HEK293 (cell line): ENCODE results near the gene CSNK1G1.

Source experiments
- CTCF ChIA-PET: fragments of 350-600 bp; formaldehyde crosslinking; extraction: SDS; loops from one replicate; lab custom pipeline; 2021; ENCODE audit warnings: antibody characterized with exemption; lab: Yijun Ruan, JAX
- POLR2A ChIA-PET: fragments of 300-600 bp; formaldehyde crosslinking; extraction: SDS; loops from one replicate; lab custom pipeline; 2020; ENCODE audit warnings: antibody characterized with exemption, inconsistent platforms; lab: Yijun Ruan, JAX
- H3K27ac ChIP-seq: fragments of 200-500 bp; sonication (Bioruptor generic); 2 replicates; pipeline ENCODE4 v1.5.1; 2014; ENCODE audit warnings: low read depth, low read length, control low read depth, inconsistent platforms; ENCODE audit errors: extremely low read depth
- H3K36me3 ChIP-seq, 2 experiments: fragments of 200-500 bp in 1 of 2; sonication (Bioruptor generic) in 1 of 2; 1 replicate in 1 of 2; 2 replicates in 1 of 2; pipeline ENCODE4 v1.5.1; 2014 to 2017; ENCODE audit warnings: inconsistent platforms in 2 of 2, low read length in 2 of 2; ENCODE audit not compliant: control insufficient read depth in 2 of 2, insufficient read depth in 1 of 2
- H3K4me1 ChIP-seq: fragments of 200-500 bp; sonication (Bioruptor generic); 2 replicates; pipeline ENCODE4 v1.5.1; 2014; ENCODE audit warnings: mild to moderate bottlenecking, low read length, inconsistent platforms; ENCODE audit not compliant: control insufficient read depth, insufficient read depth
- H3K4me3 ChIP-seq: 2 replicates; pipeline ENCODE4 v1.5.1; 2011; ENCODE audit warnings: low read depth, mild to moderate bottlenecking, control low read depth, low read length, moderate library complexity
- H3K9me3 ChIP-seq: fragments of 200-500 bp; sonication (Bioruptor generic); 2 replicates; pipeline ENCODE4 v1.5.1; 2014; ENCODE audit warnings: low read depth, low read length, inconsistent platforms; ENCODE audit not compliant: control insufficient read depth, insufficient read depth
- CTCF ChIP-seq: fragments of 450-650 bp; formaldehyde crosslinking; IDR thresholded peaks from 2 replicates; pipeline ENCODE4 v1.5.1; 2016; ENCODE audit warnings: missing biosample characterization, missing genetic modification characterization
- GFI1B ChIP-seq: fragments of 450-650 bp; formaldehyde crosslinking; IDR thresholded peaks from 2 replicates; pipeline ENCODE4 v1.5.1; 2016; ENCODE audit warnings: missing biosample characterization, missing genetic modification characterization
- HOXA7 ChIP-seq: sonication (generic); formaldehyde crosslinking; IDR thresholded peaks from 2 replicates; pipeline ENCODE4 v1.8.1; 2022; ENCODE audit warnings: missing genetic modification reagents, borderline replicate concordance
- IKZF3 ChIP-seq: fragments of 450-650 bp; IDR thresholded peaks from 2 replicates; pipeline ENCODE4 v1.5.0; 2018; ENCODE audit warnings: missing biosample characterization, mild to moderate bottlenecking, missing genetic modification characterization, moderate library complexity
- INSM2 ChIP-seq: fragments of 450-650 bp; formaldehyde crosslinking; IDR thresholded peaks from 2 replicates; pipeline ENCODE4 v1.5.1; 2016; ENCODE audit warnings: missing biosample characterization, missing genetic modification characterization
- KLF16 ChIP-seq: fragments of 450-650 bp; formaldehyde crosslinking; IDR thresholded peaks from 2 replicates; pipeline ENCODE4 v1.5.1; 2017; ENCODE audit warnings: missing biosample characterization, missing genetic modification characterization
- KLF7 ChIP-seq: fragments of 450-650 bp; formaldehyde crosslinking; IDR thresholded peaks from 2 replicates; pipeline ENCODE4 v1.5.1; 2016; ENCODE audit warnings: missing biosample characterization, missing genetic modification characterization, borderline replicate concordance
- PRDM4 ChIP-seq: fragments of 450-650 bp; formaldehyde crosslinking; IDR thresholded peaks from 2 replicates; pipeline ENCODE4 v1.5.1; 2017; ENCODE audit warnings: missing biosample characterization, missing genetic modification characterization
- TCF7L2 ChIP-seq: IDR thresholded peaks from 2 replicates; pipeline ENCODE4 v1.6.1; 2011; ENCODE audit warnings: low read depth, mild to moderate bottlenecking, inconsistent platforms, low read length, moderate library complexity, borderline replicate concordance
- YY1 ChIP-seq: fragments of 450-650 bp; formaldehyde crosslinking; IDR thresholded peaks from 2 replicates; pipeline ENCODE4 v1.5.1; 2018; ENCODE audit warnings: missing biosample characterization, missing genetic modification characterization
- ZFP3 ChIP-seq: fragments of 450-650 bp; formaldehyde crosslinking; IDR thresholded peaks from 2 replicates; pipeline ENCODE4 v1.5.1; 2016; ENCODE audit warnings: low read depth, missing biosample characterization, missing genetic modification characterization
- ZNF133 ChIP-seq: fragments of 450-650 bp; formaldehyde crosslinking; IDR thresholded peaks from 2 replicates; pipeline ENCODE4 v1.5.1; 2016; ENCODE audit warnings: missing biosample characterization, missing genetic modification characterization
- ZNF174 ChIP-seq: fragments of 450-650 bp; formaldehyde crosslinking; IDR thresholded peaks from 2 replicates; pipeline ENCODE4 v1.5.0; 2017; ENCODE audit warnings: missing biosample characterization, mild to moderate bottlenecking, missing genetic modification characterization
- ZNF19 ChIP-seq: fragments of 450-650 bp; formaldehyde crosslinking; IDR thresholded peaks from 2 replicates; pipeline ENCODE4; 2016; ENCODE audit warnings: missing biosample characterization, missing genetic modification characterization, low read depth
- ZNF266 ChIP-seq: fragments of 450-650 bp; formaldehyde crosslinking; IDR thresholded peaks from 2 replicates; pipeline ENCODE4 v1.5.1; 2016; ENCODE audit warnings: missing biosample characterization, missing genetic modification characterization, low read depth
- ZNF366 ChIP-seq: fragments of 450-650 bp; formaldehyde crosslinking; conservative IDR thresholded peaks from 2 replicates; pipeline ENCODE4 v1.5.1; 2016; ENCODE audit warnings: missing biosample characterization, missing genetic modification characterization
- ZNF521 ChIP-seq: fragments of 450-650 bp; formaldehyde crosslinking; IDR thresholded peaks from 2 replicates; pipeline ENCODE4 v1.5.1; 2017; ENCODE audit warnings: missing biosample characterization, mild to moderate bottlenecking, missing genetic modification characterization
- ZNF544 ChIP-seq: fragments of 450-650 bp; formaldehyde crosslinking; IDR thresholded peaks from 2 replicates; pipeline ENCODE4 v1.5.0; 2017; ENCODE audit warnings: missing biosample characterization, missing genetic modification characterization
- ZNF623 ChIP-seq: fragments of 450-650 bp; formaldehyde crosslinking; IDR thresholded peaks from 2 replicates; pipeline ENCODE4 v1.5.1; 2016; ENCODE audit warnings: missing biosample characterization, missing genetic modification characterization
- ZNF639 ChIP-seq: fragments of 450-650 bp; formaldehyde crosslinking; IDR thresholded peaks from 2 replicates; pipeline ENCODE4 v1.5.1; 2016; ENCODE audit warnings: missing biosample characterization, missing genetic modification characterization
- ZNF707 ChIP-seq: fragments of 450-650 bp; formaldehyde crosslinking; IDR thresholded peaks from 2 replicates; pipeline ENCODE4 v1.5.1; 2016; ENCODE audit warnings: missing biosample characterization, missing genetic modification characterization
- ZNF777 ChIP-seq: fragments of 450-650 bp; formaldehyde crosslinking; IDR thresholded peaks from 2 replicates; pipeline ENCODE4 v1.5.1; 2017; ENCODE audit warnings: missing biosample characterization, missing genetic modification characterization, borderline replicate concordance
- ZNF843 ChIP-seq: fragments of 450-650 bp; formaldehyde crosslinking; IDR thresholded peaks from 2 replicates; pipeline ENCODE4 v1.5.1; 2016; ENCODE audit warnings: missing biosample characterization, missing genetic modification characterization
- ZSCAN16 ChIP-seq: fragments of 450-650 bp; formaldehyde crosslinking; IDR thresholded peaks from 2 replicates; pipeline ENCODE4 v1.5.1; 2016; ENCODE audit warnings: missing biosample characterization, missing genetic modification characterization
- ZSCAN23 ChIP-seq: fragments of 450-650 bp; formaldehyde crosslinking; IDR thresholded peaks from 2 replicates; pipeline ENCODE4 v1.5.1; 2016; ENCODE audit warnings: missing biosample characterization, missing genetic modification characterization
- TF ChIP-seq, protein P1 (sequence below): fragments of 450-650 bp; formaldehyde crosslinking; IDR thresholded peaks from 2 replicates; pipeline ENCODE4; 2016; ENCODE audit warnings: missing biosample characterization, missing genetic modification characterization

CSNK1G1 gene

GRCh38 chr15:64148581-64148980 is 207.4 kb downstream of the CSNK1G1 start:
- Histone ChIP-seq H3K4me3 (no peak overlapping the region), H3K4me1 (peaks cover 2% of the 10 kb centered on the region; the same call in 1 of the 2 replicates), H3K36me3 (peaks cover 0 to 2% of the 10 kb centered on the region in 2 experiments; a peak in 1 of 3 replicates), H3K27ac (no peak overlapping the region), H3K9me3 (no peaks in the 10 kb centered on the region)
- no peak for TF ChIP-seq ZNF266 (tag by site-specific recombination)
- TF ChIP-seq KLF7 (tag by site-specific recombination), result no peak
- TF ChIP-seq ZNF19 (tag by site-specific recombination), result no peak
- no peak for TF ChIP-seq ZNF623
- TF ChIP-seq YY1 (tag by site-specific recombination), result no peak
- no peak for TF ChIP-seq IKZF3
- TF ChIP-seq, protein P1, sequence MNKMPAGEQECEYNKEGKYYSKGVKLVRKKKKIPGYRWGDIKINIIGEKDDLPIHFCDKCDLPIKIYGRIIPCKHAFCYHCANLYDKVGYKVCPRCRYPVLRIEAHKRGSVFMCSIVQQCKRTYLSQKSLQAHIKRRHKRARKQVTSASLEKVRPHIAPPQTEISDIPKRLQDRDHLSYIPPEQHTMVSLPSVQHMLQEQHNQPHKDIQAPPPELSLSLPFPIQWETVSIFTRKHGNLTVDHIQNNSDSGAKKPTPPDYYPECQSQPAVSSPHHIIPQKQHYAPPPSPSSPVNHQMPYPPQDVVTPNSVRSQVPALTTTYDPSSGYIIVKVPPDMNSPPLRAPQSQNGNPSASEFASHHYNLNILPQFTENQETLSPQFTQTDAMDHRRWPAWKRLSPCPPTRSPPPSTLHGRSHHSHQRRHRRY (tag by site-specific recombination), result no peak
- TF ChIP-seq INSM2, result no peak
- TF ChIP-seq GFI1B (tag by site-specific recombination), result no peak
- TF ChIP-seq ZNF521 (tag by site-specific recombination), result no peak
- TF ChIP-seq ZNF544, result no peak
- ChIA-PET POLR2A (interaction anchor here (1.2 kb wide), 1 partner anchor 55 kb away, joined by 3 read pairs; the partner anchor contains the start of gene CIAO2A), CTCF (interaction anchor here (1.8 kb wide), 1 partner anchor 14 kb away, joined by 7 read pairs; no protein-coding TSS in a partner anchor)

DNA sequence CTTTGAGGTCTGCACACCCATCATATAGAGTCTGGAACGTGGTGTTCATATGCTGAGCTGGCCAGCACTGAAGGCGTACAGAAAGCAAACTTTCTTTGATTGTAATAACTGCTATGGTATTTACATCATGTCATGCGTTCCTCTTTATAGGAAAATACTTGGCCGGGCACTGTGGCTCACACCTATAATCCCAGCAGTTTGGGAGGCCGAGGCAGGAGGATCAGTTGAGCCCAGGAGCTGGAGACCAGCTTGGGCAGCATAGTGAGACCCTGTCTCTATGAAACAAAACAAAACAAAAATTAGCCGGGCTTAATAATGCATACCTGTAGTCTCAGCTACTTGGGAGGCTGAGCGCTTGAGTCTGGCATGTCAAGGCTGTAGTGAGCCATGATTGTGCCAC is 207.8 kb downstream of the CSNK1G1 start:
- CTCF ChIA-PET, result interaction anchor here (1.8 kb wide), 1 partner anchor 14 kb away, joined by 7 read pairs; no protein-coding TSS in a partner anchor
- H3K4me1 ChIP-seq, result peaks cover 2% of the 10 kb centered on the region; the same call in 1 of the 2 replicates
- no peak for TF ChIP-seq ZNF843
- TF ChIP-seq ZNF544, result no peak
- no peak for TF ChIP-seq PRDM4 (tag by site-specific recombination)
- TF ChIP-seq ZNF707 (tag by site-specific recombination), result no peak
- no peak for TF ChIP-seq HOXA7 (CRISPR knock-in tag)
- no peak for TF ChIP-seq ZNF366
- no peak for TF ChIP-seq ZNF133 (tag by site-specific recombination)
- TF ChIP-seq ZFP3 (tag by site-specific recombination), result no peak
- TF ChIP-seq CTCF (tag by site-specific recombination), result no peak
- no peak for TF ChIP-seq ZNF174
- TF ChIP-seq TCF7L2, result no peak
- no peak for TF ChIP-seq YY1 (tag by site-specific recombination)
- TF ChIP-seq ZSCAN23 (tag by site-specific recombination), result no peak
- TF ChIP-seq ZSCAN16 (tag by site-specific recombination), result no peak
- no peak for TF ChIP-seq ZNF639
- TF ChIP-seq ZNF777 (tag by site-specific recombination), result no peak
- TF ChIP-seq KLF16 (tag by site-specific recombination), result no peak

More for the DNA sequence above, 207.8 kb downstream of the CSNK1G1 start:
- Histone ChIP-seq H3K36me3 (peaks cover 0 to 6% of the 10 kb centered on the region in 2 experiments; a peak in 1 of 3 replicates), H3K27ac (no peak overlapping the region), H3K9me3 (no peaks in the 10 kb centered on the region), H3K4me3 (no peak overlapping the region)
- POLR2A ChIA-PET, result no interaction called here
